Liver (tissue), 9 donors: Measurements from ENCODE around the gene RTN4. TPM values are rescaled to one million over a fixed set of nuclear protein-coding genes. Genes with fewer than 3 reads are reported as not detected.
"Not testable (repeated sequence)": the region's sequence is repeated elsewhere in the genome, so short reads cannot be mapped to it uniquely, and the experiment has no call there.

Source experiments
- DNase-seq: peaks from one replicate; pipeline ENCODE4 v3.0.0-alpha.2; 2017; ENCODE audit warnings: low spot score
- H3K27ac ChIP-seq, 2 donors: one replicate each; pipeline ENCODE4 v1.7.0; 2013; ENCODE audit warnings: inconsistent platforms in 2 of 2, low read length in 2 of 2, control low read depth in 1 of 2, low read depth in 1 of 2, mild to moderate bottlenecking in 1 of 2
- H3K27me3 ChIP-seq, 4 donors: one replicate each; pipeline versions ENCODE4 v1.6.1 to v1.7.0; 2013; ENCODE audit warnings: low read length in 3 of 4, inconsistent platforms in 1 of 4, mild to moderate bottlenecking in 1 of 4, moderate library complexity in 1 of 4; ENCODE audit not compliant: control insufficient read depth in 4 of 4, insufficient read depth in 4 of 4
- H3K36me3 ChIP-seq, 4 donors: one replicate each; pipeline versions ENCODE4 v1.6.1 to v1.7.0; 2013; ENCODE audit warnings: low read length in 3 of 4, mild to moderate bottlenecking in 3 of 4, low read depth in 1 of 4, moderate library complexity in 1 of 4; ENCODE audit not compliant: control insufficient read depth in 4 of 4, insufficient read depth in 3 of 4
- H3K4me1 ChIP-seq, 4 donors: one replicate each; pipeline versions ENCODE4 v1.6.1 to v1.7.0; 2013; ENCODE audit warnings: low read length in 3 of 4, mild to moderate bottlenecking in 3 of 4, moderate library complexity in 1 of 4; ENCODE audit not compliant: control insufficient read depth in 4 of 4, insufficient read depth in 4 of 4
- H3K4me3 ChIP-seq, 3 donors: one replicate each; pipeline versions ENCODE4 v1.6.1 to v1.7.0; 2013; ENCODE audit warnings: low read length in 3 of 3, control low read depth in 1 of 3, low read depth in 1 of 3, mild to moderate bottlenecking in 1 of 3
- H3K9ac ChIP-seq, 2 donors: one replicate each; pipeline ENCODE4 v1.7.0; 2013; ENCODE audit warnings: low read length in 2 of 2, mild to moderate bottlenecking in 2 of 2, moderate library complexity in 2 of 2, control low read depth in 1 of 2, low read depth in 1 of 2
- H3K9me3 ChIP-seq, 4 donors: one replicate each; pipeline versions ENCODE4 v1.6.1 to v1.7.0; 2013; ENCODE audit warnings: low read length in 3 of 4; ENCODE audit not compliant: control insufficient read depth in 4 of 4
- EGR1 ChIP-seq, 2 donors: IDR thresholded peaks; 2 replicates each; pipeline ENCODE4 v1.6.1; 2016 to 2018; ENCODE audit warnings: antibody characterized with exemption in 2 of 2, low read depth in 2 of 2
- FOXA1 ChIP-seq: IDR thresholded peaks from 2 replicates; pipeline ENCODE4 v1.6.1; 2016; ENCODE audit warnings: antibody characterized with exemption
- FOXA2 ChIP-seq: IDR thresholded peaks from 2 replicates; pipeline ENCODE4 v1.6.1; 2016; ENCODE audit warnings: antibody characterized with exemption
- GABPA ChIP-seq, 2 donors: IDR thresholded peaks in 1 of 2; conservative IDR thresholded peaks in 1 of 2; 2 replicates each; pipeline ENCODE4 v1.6.1; 2016; ENCODE audit warnings: antibody characterized with exemption in 2 of 2, mild to moderate bottlenecking in 1 of 2, moderate library complexity in 1 of 2
- HNF4A ChIP-seq, 2 donors: conservative IDR thresholded peaks; 2 replicates each; pipeline ENCODE4 v1.6.1; 2016; ENCODE audit warnings: antibody characterized with exemption in 2 of 2, mild to moderate bottlenecking in 2 of 2
- HNF4G ChIP-seq: IDR thresholded peaks from 2 replicates; pipeline ENCODE4 v1.6.1; 2016; ENCODE audit warnings: antibody characterized with exemption
- JUND ChIP-seq, 2 donors: IDR thresholded peaks; 2 replicates each; pipeline ENCODE4 v1.6.1; 2016; ENCODE audit warnings: antibody characterized with exemption in 2 of 2
- NR2F2 ChIP-seq: IDR thresholded peaks from 2 replicates; pipeline ENCODE4 v1.6.1; 2016; ENCODE audit warnings: antibody characterized with exemption
- RAD21 ChIP-seq, 2 donors: IDR thresholded peaks; 2 replicates each; pipeline ENCODE4 v1.6.1; 2016; ENCODE audit warnings: antibody characterized with exemption in 2 of 2, mild to moderate bottlenecking in 2 of 2
- RXRA ChIP-seq, 2 donors: IDR thresholded peaks; 2 replicates each; pipeline ENCODE4 v1.6.1; 2017 to 2018; ENCODE audit warnings: antibody characterized with exemption in 2 of 2, mild to moderate bottlenecking in 1 of 2
- SP1 ChIP-seq: IDR thresholded peaks from 2 replicates; pipeline ENCODE4 v1.6.1; 2018; ENCODE audit warnings: antibody characterized with exemption, mild to moderate bottlenecking
- TAF1 ChIP-seq: conservative IDR thresholded peaks from 2 replicates; pipeline ENCODE4 v1.6.1; 2016; ENCODE audit warnings: antibody characterized with exemption, mild to moderate bottlenecking
- YY1 ChIP-seq: IDR thresholded peaks from 2 replicates; pipeline ENCODE4 v1.6.1; 2016; ENCODE audit warnings: antibody characterized with exemption, mild to moderate bottlenecking
- ZBTB33 ChIP-seq: IDR thresholded peaks from 2 replicates; pipeline ENCODE4 v1.6.1; 2016; ENCODE audit warnings: antibody characterized with exemption
- WGBS: extraction: QIAGEN DNeasy Blood & Tissue Kit; methylation state at CpG from one replicate; pipeline ENCODE4 v1.1.7; 2013; 5-methylcytosine and 5-hydroxymethylcytosine counted together
- polyA plus RNA-seq, 2 donors: library from polyadenylated mRNA; stranded (reverse) in 1 of 2; unstranded in 1 of 2; fragments of 200-250 nt in 1 of 2; fragments of >200 nt in 1 of 2; fragmentation: Nextera tagmentation in 1 of 2; extraction: Ambion mirVana in 1 of 2; gene quantifications; one replicate each; pipeline versions ENCODE4 v1.2.1 to v1.2.3, GENCODE V29; 2013 to 2015
- total RNA-seq, 2 donors: library from RNA; depleted of rRNA; stranded (reverse); fragments of >200 nt; gene quantifications; one replicate each; pipeline ENCODE4 v1.2.3, GENCODE V29; 2014
- TF ChIP-seq, protein P1 (sequence below): IDR thresholded peaks from 2 replicates; pipeline ENCODE4 v1.6.1; 2016; ENCODE audit warnings: antibody characterized with exemption, mild to moderate bottlenecking
- TF ChIP-seq, protein P2 (sequence below): IDR thresholded peaks from 2 replicates; pipeline ENCODE4 v1.6.1; 2016; ENCODE audit warnings: antibody characterized with exemption
- TF ChIP-seq, protein P3 (sequence below): IDR thresholded peaks from 2 replicates; pipeline ENCODE4 v1.6.1; 2016; ENCODE audit warnings: antibody characterized with exemption
- TF ChIP-seq, protein P4 (sequence below): fragments of 150-350 bp; IDR thresholded peaks from 2 replicates; pipeline ENCODE4 v1.5.1; 2017; ENCODE audit warnings: improper control_type of control experiment, low read depth, low read length; ENCODE audit not compliant: missing input control
- donor health status: healthy.
- donor health status: healthy.
- donor health status: healthy.
- donor health status: healthy.
- donor health status: healthy.

RTN4 gene
- total and polyA plus RNA-seq, 4 donors: 73.5 to 348 (median 151) TPM

- 77% methylated on average over 2 of the region's 2 CpGs for WGBS
- no peak for DNase-seq
These were observed 28.7 kb upstream of the RTN4 start for GRCh38 chr2:55078956-55079355.

GRCh38 chr2:55076721-55077120 is 26.5 kb upstream of the RTN4 start:
- no peaks in the 10 kb centered on the region for H3K4me1 ChIP-seq
- DNase-seq: no peak
- no peak overlapping the region for H3K27ac ChIP-seq
- TF ChIP-seq HNF4A (conservative IDR thresholded peaks at IDR 0.05) (no peak), EGR1 (IDR thresholded peaks at IDR 0.05; ENCODE audit: low read depth in 2 of 2) (no peak), FOXA1 (no peak), TAF1 (no peak), YY1 (no peak), HNF4G (no peak), SP1 (no peak), GABPA (IDR thresholded peaks at IDR 0.05 in 1 of 2, conservative IDR thresholded peaks at IDR 0.05 in 1 of 2) (no peak), NR2F2 (no peak), RXRA (IDR thresholded peaks at IDR 0.05) (no peak)
- TF ChIP-seq, protein P1, sequence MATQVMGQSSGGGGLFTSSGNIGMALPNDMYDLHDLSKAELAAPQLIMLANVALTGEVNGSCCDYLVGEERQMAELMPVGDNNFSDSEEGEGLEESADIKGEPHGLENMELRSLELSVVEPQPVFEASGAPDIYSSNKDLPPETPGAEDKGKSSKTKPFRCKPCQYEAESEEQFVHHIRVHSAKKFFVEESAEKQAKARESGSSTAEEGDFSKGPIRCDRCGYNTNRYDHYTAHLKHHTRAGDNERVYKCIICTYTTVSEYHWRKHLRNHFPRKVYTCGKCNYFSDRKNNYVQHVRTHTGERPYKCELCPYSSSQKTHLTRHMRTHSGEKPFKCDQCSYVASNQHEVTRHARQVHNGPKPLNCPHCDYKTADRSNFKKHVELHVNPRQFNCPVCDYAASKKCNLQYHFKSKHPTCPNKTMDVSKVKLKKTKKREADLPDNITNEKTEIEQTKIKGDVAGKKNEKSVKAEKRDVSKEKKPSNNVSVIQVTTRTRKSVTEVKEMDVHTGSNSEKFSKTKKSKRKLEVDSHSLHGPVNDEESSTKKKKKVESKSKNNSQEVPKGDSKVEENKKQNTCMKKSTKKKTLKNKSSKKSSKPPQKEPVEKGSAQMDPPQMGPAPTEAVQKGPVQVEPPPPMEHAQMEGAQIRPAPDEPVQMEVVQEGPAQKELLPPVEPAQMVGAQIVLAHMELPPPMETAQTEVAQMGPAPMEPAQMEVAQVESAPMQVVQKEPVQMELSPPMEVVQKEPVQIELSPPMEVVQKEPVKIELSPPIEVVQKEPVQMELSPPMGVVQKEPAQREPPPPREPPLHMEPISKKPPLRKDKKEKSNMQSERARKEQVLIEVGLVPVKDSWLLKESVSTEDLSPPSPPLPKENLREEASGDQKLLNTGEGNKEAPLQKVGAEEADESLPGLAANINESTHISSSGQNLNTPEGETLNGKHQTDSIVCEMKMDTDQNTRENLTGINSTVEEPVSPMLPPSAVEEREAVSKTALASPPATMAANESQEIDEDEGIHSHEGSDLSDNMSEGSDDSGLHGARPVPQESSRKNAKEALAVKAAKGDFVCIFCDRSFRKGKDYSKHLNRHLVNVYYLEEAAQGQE: no peak
- TF ChIP-seq, protein P2, sequence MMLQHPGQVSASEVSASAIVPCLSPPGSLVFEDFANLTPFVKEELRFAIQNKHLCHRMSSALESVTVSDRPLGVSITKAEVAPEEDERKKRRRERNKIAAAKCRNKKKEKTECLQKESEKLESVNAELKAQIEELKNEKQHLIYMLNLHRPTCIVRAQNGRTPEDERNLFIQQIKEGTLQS: no peak
- TF ChIP-seq, protein P3, sequence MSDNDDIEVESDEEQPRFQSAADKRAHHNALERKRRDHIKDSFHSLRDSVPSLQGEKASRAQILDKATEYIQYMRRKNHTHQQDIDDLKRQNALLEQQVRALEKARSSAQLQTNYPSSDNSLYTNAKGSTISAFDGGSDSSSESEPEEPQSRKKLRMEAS: no peak
- no peaks in the 10 kb centered on the region for H3K36me3 ChIP-seq
- H3K27me3 ChIP-seq: no peaks in the 10 kb centered on the region
- H3K9me3 ChIP-seq: no peaks in the 10 kb centered on the region
- H3K4me3 ChIP-seq: no peak overlapping the region
- no peak overlapping the region for H3K9ac ChIP-seq
- 94% methylated on average over 9 of the region's 9 CpGs for WGBS

More at GRCh38 chr2:55078956-55079355, 28.7 kb upstream of the RTN4 start:
- Histone ChIP-seq H3K27me3 (no peaks in the 10 kb centered on the region), H3K4me3 (no peak overlapping the region), H3K27ac (no peak overlapping the region), H3K36me3 (no peaks in the 10 kb centered on the region), H3K9me3 (no peaks in the 10 kb centered on the region), H3K9ac (no peak overlapping the region), H3K4me1 (no peaks in the 10 kb centered on the region)
- TF ChIP-seq HNF4G: no peak
- TF ChIP-seq FOXA2: no peak
- TF ChIP-seq, protein P3: no peak
- TF ChIP-seq FOXA1: no peak
- TF ChIP-seq, protein P4, sequence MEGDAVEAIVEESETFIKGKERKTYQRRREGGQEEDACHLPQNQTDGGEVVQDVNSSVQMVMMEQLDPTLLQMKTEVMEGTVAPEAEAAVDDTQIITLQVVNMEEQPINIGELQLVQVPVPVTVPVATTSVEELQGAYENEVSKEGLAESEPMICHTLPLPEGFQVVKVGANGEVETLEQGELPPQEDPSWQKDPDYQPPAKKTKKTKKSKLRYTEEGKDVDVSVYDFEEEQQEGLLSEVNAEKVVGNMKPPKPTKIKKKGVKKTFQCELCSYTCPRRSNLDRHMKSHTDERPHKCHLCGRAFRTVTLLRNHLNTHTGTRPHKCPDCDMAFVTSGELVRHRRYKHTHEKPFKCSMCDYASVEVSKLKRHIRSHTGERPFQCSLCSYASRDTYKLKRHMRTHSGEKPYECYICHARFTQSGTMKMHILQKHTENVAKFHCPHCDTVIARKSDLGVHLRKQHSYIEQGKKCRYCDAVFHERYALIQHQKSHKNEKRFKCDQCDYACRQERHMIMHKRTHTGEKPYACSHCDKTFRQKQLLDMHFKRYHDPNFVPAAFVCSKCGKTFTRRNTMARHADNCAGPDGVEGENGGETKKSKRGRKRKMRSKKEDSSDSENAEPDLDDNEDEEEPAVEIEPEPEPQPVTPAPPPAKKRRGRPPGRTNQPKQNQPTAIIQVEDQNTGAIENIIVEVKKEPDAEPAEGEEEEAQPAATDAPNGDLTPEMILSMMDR: no peak
- TF ChIP-seq JUND (IDR thresholded peaks at IDR 0.05): no peak
- no peak for TF ChIP-seq RXRA (IDR thresholded peaks at IDR 0.05)
- TF ChIP-seq NR2F2: no peak
- no peak for TF ChIP-seq RAD21 (IDR thresholded peaks at IDR 0.05)
- no peak for TF ChIP-seq ZBTB33
- no peak for TF ChIP-seq TAF1

DNA sequence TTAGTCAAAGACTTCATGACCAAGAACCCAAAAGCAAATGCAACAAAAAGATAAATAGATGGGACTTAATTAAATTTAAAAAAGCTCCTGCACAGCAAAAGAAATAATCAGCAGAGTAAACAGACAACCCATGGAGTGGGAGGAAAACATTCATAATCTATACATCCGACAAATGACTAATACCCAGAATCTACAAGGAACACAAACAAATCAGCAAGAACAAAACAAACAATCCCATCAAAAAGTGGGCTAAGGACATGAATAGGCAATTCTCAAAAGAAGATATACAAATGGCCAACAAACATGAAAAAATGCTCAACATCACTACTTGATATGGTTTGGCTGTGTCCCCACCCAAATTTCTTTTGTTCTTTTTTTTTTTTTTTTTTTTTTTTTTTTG is 25.8 kb upstream of the RTN4 start:
- H3K9me3 ChIP-seq, H3K27me3 ChIP-seq, DNase-seq, H3K9ac ChIP-seq, H3K36me3 ChIP-seq, H3K27ac ChIP-seq, H3K4me1 ChIP-seq, H3K4me3 ChIP-seq: not testable (repeated sequence)
- WGBS: 85% methylated on average over 1 of the region's 1 CpG
